ENCODE results near the gene RGS7BP.

Gene RGS7BP

GRCh38 chr5:64505769-64506566 is at the start of gene RGS7BP:
Gene RGS7BP (plus strand): TSS chr5:64506015. CDS start chr5:64506625, 610 bp downstream.
- DNase-seq (ENCODE audit: extremely low spot score), result no peak
- CTCF ChIA-PET, result interaction anchor here (1.1 kb wide), 1 partner anchor 21 kb away, joined by 3 read pairs; no protein-coding TSS in a partner anchor

GRCh38 chr5:64457846-64458245 is 48.0 kb upstream of the RGS7BP start:
- TF ChIP-seq CTCF (IDR thresholded peaks at IDR 0.05; ENCODE audit: control extremely low read depth, extremely low read depth, low read depth, missing control alignments), result no peak
- POLR2A ChIA-PET, result no interaction called here
- CTCF ChIA-PET, result no interaction called here
- DNase-seq (ENCODE audit: extremely low spot score), result no peak

More at GRCh38 chr5:64505769-64506566, at the start of gene RGS7BP:
- TF ChIP-seq CTCF (IDR thresholded peaks at IDR 0.05; ENCODE audit: control extremely low read depth, extremely low read depth, low read depth, missing control alignments), result no peak
- POLR2A ChIA-PET, result no interaction called here

GRCh38 chr5:64458948-64459347 is 46.9 kb upstream of the RGS7BP start:
- ChIA-PET POLR2A (no interaction called here), CTCF (interaction anchor here (1.3 kb wide), 1 partner anchor 18 kb away, joined by 3 read pairs; no protein-coding TSS in a partner anchor)
- no peak for DNase-seq (ENCODE audit: extremely low spot score)
- no peak for TF ChIP-seq CTCF (IDR thresholded peaks at IDR 0.05; ENCODE audit: control extremely low read depth, extremely low read depth, low read depth, missing control alignments)

GRCh38 chr5:64462391-64462790 is 43.4 kb upstream of the RGS7BP start:
- DNase-seq (ENCODE audit: extremely low spot score), result no peak
- CTCF ChIA-PET, result no interaction called here
- no peak for TF ChIP-seq CTCF (IDR thresholded peaks at IDR 0.05; ENCODE audit: control extremely low read depth, extremely low read depth, low read depth, missing control alignments)
- POLR2A ChIA-PET, result no interaction called here

GRCh38 chr5:64486163-64486562 is 19.7 kb upstream of the RGS7BP start:
- TF ChIP-seq CTCF (IDR thresholded peaks at IDR 0.05; ENCODE audit: control extremely low read depth, extremely low read depth, low read depth, missing control alignments), result no peak
- POLR2A ChIA-PET, result no interaction called here
- DNase-seq (ENCODE audit: extremely low spot score), result no peak
- CTCF ChIA-PET, result interaction anchor here (0.9 to 1.4 kb wide), 2 partner anchors 11 to 15 kb away, joined by 3 read pairs; no protein-coding TSS in a partner anchor

- no peak for DNase-seq (ENCODE audit: extremely low spot score)
- TF ChIP-seq CTCF (IDR thresholded peaks at IDR 0.05; ENCODE audit: control extremely low read depth, extremely low read depth, low read depth, missing control alignments), result no peak
- POLR2A ChIA-PET, result no interaction called here
- CTCF ChIA-PET, result interaction anchor here (1.4 kb wide), 1 partner anchor 16 kb away, joined by 3 read pairs; no protein-coding TSS in a partner anchor
Measured at GRCh38 chr5:64487283-64487682, 18.5 kb upstream of the RGS7BP start.

All from GM10248 (cell line).